ENCODE results near the gene HNRNPA3. TPM values are rescaled to one million over a fixed set of nuclear protein-coding genes. Genes with fewer than 3 reads are reported as not detected.

Gene HNRNPA3
- total RNA-seq, 2 experiments from 2014 or later = 68.2 to 450 TPM

DNA sequence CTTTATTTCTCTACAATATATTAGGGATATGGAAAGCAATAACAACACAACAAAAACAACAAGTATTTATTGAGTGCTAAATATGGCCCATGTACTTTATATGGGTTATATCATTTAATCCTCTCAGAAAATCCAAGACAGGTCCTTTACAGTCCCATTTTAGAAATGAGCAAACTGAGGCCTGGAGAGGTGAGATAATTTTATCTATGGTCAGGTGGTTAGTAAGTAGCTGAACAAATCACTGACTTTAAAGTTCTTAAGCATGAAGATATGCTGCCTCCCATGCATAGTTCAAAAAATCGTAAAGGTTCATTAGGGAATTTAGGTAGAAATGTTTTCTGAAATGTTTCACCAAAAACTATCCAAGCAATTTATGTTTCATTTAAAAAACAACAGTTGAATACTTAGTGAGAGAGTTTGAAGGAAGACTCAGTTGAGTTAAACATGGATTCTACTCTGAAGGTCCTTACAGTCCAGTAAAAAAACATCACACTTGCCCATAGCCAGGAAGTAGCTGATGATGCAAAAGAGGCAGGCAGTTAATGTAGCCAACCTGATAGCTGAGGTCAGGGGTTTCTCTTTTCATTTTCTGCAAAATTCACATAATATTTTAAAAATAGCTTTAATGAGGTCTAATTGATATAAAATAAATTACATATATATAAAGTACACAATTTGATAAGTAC is 59.5 kb downstream of the HNRNPA3 start:
- CTCF ChIA-PET (ENCODE audit: unreplicated experiment) = no interaction called here
- POLR2A ChIA-PET = interaction anchor here (0.7 to 2.8 kb wide), 7 partner anchors 8 to 130 kb away, joined by 3 to 17 read pairs (median 4); partner anchors contain the start of gene NFE2L2
- no TSS peak for BruUV-seq (replicated peaks)
- Histone ChIP-seq H3K27ac (ENCODE audit: low read depth, low read length, poor library complexity, severe bottlenecking) (no peak overlapping the region), H4K20me1 (ENCODE audit: insufficient read depth, low read length) (no peaks in the 10 kb centered on the region), H3K36me3 (ENCODE audit: insufficient read depth, low read length) (no peaks in the 10 kb centered on the region), H3K9me3 (ENCODE audit: low read length) (no peaks in the 10 kb centered on the region), H3K9me2 (ENCODE audit: insufficient read depth, low read length) (no peaks in the 10 kb centered on the region), H3K4me2 (ENCODE audit: low read length) (no peak overlapping the region), H2AFZ (ENCODE audit: low read length) (no peak overlapping the region), H3K4me3 (ENCODE audit: low read depth, low read length, poor library complexity, severe bottlenecking) (no peak overlapping the region), H3K4me1 (ENCODE audit: insufficient read depth, low read length, poor library complexity, severe bottlenecking) (no peaks in the 10 kb centered on the region), H3K79me2 (ENCODE audit: insufficient read depth, low read depth, low read length) (no peaks in the 10 kb centered on the region)
- TF ChIP-seq EZH2phosphoT487 (IDR thresholded peaks at IDR 0.05; ENCODE audit: borderline replicate concordance, low read depth, low read length) = no peak
- TF ChIP-seq, protein P1, sequence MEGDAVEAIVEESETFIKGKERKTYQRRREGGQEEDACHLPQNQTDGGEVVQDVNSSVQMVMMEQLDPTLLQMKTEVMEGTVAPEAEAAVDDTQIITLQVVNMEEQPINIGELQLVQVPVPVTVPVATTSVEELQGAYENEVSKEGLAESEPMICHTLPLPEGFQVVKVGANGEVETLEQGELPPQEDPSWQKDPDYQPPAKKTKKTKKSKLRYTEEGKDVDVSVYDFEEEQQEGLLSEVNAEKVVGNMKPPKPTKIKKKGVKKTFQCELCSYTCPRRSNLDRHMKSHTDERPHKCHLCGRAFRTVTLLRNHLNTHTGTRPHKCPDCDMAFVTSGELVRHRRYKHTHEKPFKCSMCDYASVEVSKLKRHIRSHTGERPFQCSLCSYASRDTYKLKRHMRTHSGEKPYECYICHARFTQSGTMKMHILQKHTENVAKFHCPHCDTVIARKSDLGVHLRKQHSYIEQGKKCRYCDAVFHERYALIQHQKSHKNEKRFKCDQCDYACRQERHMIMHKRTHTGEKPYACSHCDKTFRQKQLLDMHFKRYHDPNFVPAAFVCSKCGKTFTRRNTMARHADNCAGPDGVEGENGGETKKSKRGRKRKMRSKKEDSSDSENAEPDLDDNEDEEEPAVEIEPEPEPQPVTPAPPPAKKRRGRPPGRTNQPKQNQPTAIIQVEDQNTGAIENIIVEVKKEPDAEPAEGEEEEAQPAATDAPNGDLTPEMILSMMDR (conservative IDR thresholded peaks at IDR 0.05; ENCODE audit: low read length) = no peak
- intact Hi-C loops (cut with micrococcal nuclease; ENCODE audit: unreplicated experiment) = no loop called here
- no peak for DNase-seq (ENCODE audit: low spot score)

DNA sequence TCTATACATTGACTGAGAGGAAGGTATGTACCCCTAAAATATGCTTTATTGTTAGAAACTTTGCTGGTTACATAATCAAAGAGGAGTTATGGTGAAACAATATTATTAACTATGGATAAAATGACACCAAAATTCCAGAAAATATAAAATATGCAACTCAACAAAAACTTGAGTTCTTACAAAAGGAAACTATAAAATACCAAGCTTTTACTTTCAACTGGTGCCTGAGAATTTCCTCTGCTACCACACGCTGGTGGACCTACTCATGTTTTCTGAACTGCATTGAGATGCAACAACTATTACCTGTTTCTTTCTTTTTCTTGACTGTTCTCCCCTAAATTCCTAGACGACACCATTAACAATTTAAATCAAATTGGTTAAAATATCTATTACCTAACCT is 60.2 kb downstream of the HNRNPA3 start:
- H2AFZ ChIP-seq (ENCODE audit: low read length) = no peak overlapping the region
- ChIA-PET POLR2A (interaction anchor here (0.6 to 2.8 kb wide), 8 partner anchors 9 to 131 kb away, joined by 3 to 17 read pairs (median 4); partner anchors contain the start of gene NFE2L2), CTCF (ENCODE audit: unreplicated experiment) (no interaction called here)
- intact Hi-C loops (cut with micrococcal nuclease; ENCODE audit: unreplicated experiment) = no loop called here
- BruUV-seq (replicated peaks) = no TSS peak
- no peak overlapping the region for H3K27ac ChIP-seq (ENCODE audit: low read depth, low read length, poor library complexity, severe bottlenecking)
- TF ChIP-seq EZH2phosphoT487 (IDR thresholded peaks at IDR 0.05; ENCODE audit: borderline replicate concordance, low read depth, low read length) = no peak
- TF ChIP-seq, protein P1 (conservative IDR thresholded peaks at IDR 0.05; ENCODE audit: low read length) = no peak
- H3K79me2 ChIP-seq (ENCODE audit: insufficient read depth, low read depth, low read length) = no peaks in the 10 kb centered on the region
- no peaks in the 10 kb centered on the region for H4K20me1 ChIP-seq (ENCODE audit: insufficient read depth, low read length)
- H3K4me2 ChIP-seq (ENCODE audit: low read length) = no peak overlapping the region
- H3K4me3 ChIP-seq (ENCODE audit: low read depth, low read length, poor library complexity, severe bottlenecking) = no peak overlapping the region
- no peaks in the 10 kb centered on the region for H3K4me1 ChIP-seq (ENCODE audit: insufficient read depth, low read length, poor library complexity, severe bottlenecking)
- no peaks in the 10 kb centered on the region for H3K9me3 ChIP-seq (ENCODE audit: low read length)
- no peak for DNase-seq (ENCODE audit: low spot score)
- H3K36me3 ChIP-seq (ENCODE audit: insufficient read depth, low read length) = no peaks in the 10 kb centered on the region
- H3K9me2 ChIP-seq (ENCODE audit: insufficient read depth, low read length) = no peaks in the 10 kb centered on the region

DNA sequence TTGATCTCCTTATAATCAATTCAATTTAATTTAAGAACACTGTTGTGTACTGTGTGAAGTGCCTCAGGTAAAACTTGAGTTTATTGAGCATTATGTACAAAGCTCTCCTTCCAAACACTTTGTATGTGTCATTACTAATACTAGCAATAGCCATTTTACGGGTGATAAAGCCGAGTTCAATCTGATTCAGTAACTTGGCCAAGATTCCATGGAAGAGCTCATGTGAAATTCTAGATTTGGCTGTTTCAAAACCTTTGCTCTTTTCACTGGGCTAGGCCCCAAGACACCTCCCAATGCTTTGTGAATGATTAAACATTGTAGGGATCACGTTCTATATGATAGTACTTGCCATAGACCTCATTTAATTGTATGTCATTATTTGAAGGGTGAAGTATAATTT is 60.8 kb downstream of the HNRNPA3 start:
- CTCF ChIA-PET (ENCODE audit: unreplicated experiment) = no interaction called here

More for the DNA sequence above, 60.8 kb downstream of the HNRNPA3 start:
- H4K20me1 ChIP-seq (ENCODE audit: insufficient read depth, low read length) = no peaks in the 10 kb centered on the region
- no peak overlapping the region for H2AFZ ChIP-seq (ENCODE audit: low read length)
- no peak overlapping the region for H3K4me2 ChIP-seq (ENCODE audit: low read length)
- no peak overlapping the region for H3K4me3 ChIP-seq (ENCODE audit: low read depth, low read length, poor library complexity, severe bottlenecking)
- TF ChIP-seq, protein P1 (conservative IDR thresholded peaks at IDR 0.05; ENCODE audit: low read length) = no peak
- no peak for TF ChIP-seq EZH2phosphoT487 (IDR thresholded peaks at IDR 0.05; ENCODE audit: borderline replicate concordance, low read depth, low read length)
- no peaks in the 10 kb centered on the region for H3K79me2 ChIP-seq (ENCODE audit: insufficient read depth, low read depth, low read length)
- H3K4me1 ChIP-seq (ENCODE audit: insufficient read depth, low read length, poor library complexity, severe bottlenecking) = no peaks in the 10 kb centered on the region
- BruUV-seq (replicated peaks) = no TSS peak
- POLR2A ChIA-PET = interaction anchor here (0.6 to 2.8 kb wide), 5 partner anchors 10 to 120 kb away, joined by 3 to 17 read pairs (median 4); partner anchors contain the start of gene NFE2L2
- H3K9me3 ChIP-seq (ENCODE audit: low read length) = no peaks in the 10 kb centered on the region
- no peak overlapping the region for H3K27ac ChIP-seq (ENCODE audit: low read depth, low read length, poor library complexity, severe bottlenecking)
- intact Hi-C loops (cut with micrococcal nuclease; ENCODE audit: unreplicated experiment) = no loop called here
- no peaks in the 10 kb centered on the region for H3K9me2 ChIP-seq (ENCODE audit: insufficient read depth, low read length)
- no peaks in the 10 kb centered on the region for H3K36me3 ChIP-seq (ENCODE audit: insufficient read depth, low read length)
- no peak for DNase-seq (ENCODE audit: low spot score)

All from OCI-LY7 (cell line).